HG03064 (cell line): Measurements from ENCODE around the gene TTC39C.

ENCODE experiments used
- ATAC-seq: cut with Tn5 transposase; IDR thresholded peaks from one replicate; pipeline ENCODE4 v1.9.1; 2021; ENCODE audit warnings: low read depth; ENCODE audit not compliant: unreplicated experiment

TTC39C gene

GRCh38 chr18:24014062-24014985, at the start of gene TTC39C:
Gene TTC39C (plus strand): TSS chr18:24014754. CDS start chr18:24014872, 118 bp downstream.
- ATAC-seq, result peak; percentile 38

GRCh38 chr18:23966909-23967308, 47.6 kb upstream of the TTC39C start:
- no peak for ATAC-seq

GRCh38 chr18:23967321-23968089, 47.0 kb upstream of the TTC39C start:
- ATAC-seq, result peak; percentile 72

- ATAC-seq, result no peak
These were observed 45.6 kb upstream of the TTC39C start for GRCh38 chr18:23968638-23969604.

GRCh38 chr18:23969664-23970063, 44.9 kb upstream of the TTC39C start:
- no peak for ATAC-seq

- ATAC-seq, result no peak
These were observed 44.1 kb upstream of the TTC39C start for GRCh38 chr18:23970161-23971096.

GRCh38 chr18:23971097-23971440, 43.5 kb upstream of the TTC39C start:
- no peak for ATAC-seq

GRCh38 chr18:23971666-23972230, 42.8 kb upstream of the TTC39C start:
- no peak for ATAC-seq

GRCh38 chr18:23972453-23972852, 42.1 kb upstream of the TTC39C start:
- ATAC-seq, result no peak

- ATAC-seq, result no peak
These were observed 37.5 kb upstream of the TTC39C start for GRCh38 chr18:23977103-23977502.

- ATAC-seq, result no peak
These were observed 36.7 kb upstream of the TTC39C start for GRCh38 chr18:23977719-23978483.

- ATAC-seq, result peak; percentile 92
These were observed 33.1 kb upstream of the TTC39C start for GRCh38 chr18:23981369-23981980.

GRCh38 chr18:23982155-23983079, 32.1 kb upstream of the TTC39C start:
- ATAC-seq, result no peak

- ATAC-seq, result no peak
These were observed 31.4 kb upstream of the TTC39C start for GRCh38 chr18:23983112-23983511.

- peak; percentile 67 for ATAC-seq
These were observed 27.8 kb upstream of the TTC39C start for GRCh38 chr18:23986600-23987359.
